Stimulated activated CD8-positive, alpha-beta memory T cell treated with anti-CD3 and anti-CD28 coated beads, Interleukin-12 subunit alpha, Interleukin-12 subunit beta, amount 100 ng/mL, for 24 hours (primary cell): Measurements from ENCODE around the gene HK2.

ENCODE experiments used
- DNase-seq: peaks from one replicate; pipeline ENCODE4 v3.0.0-alpha.2; 2020; ENCODE audit errors: extremely low read depth

Gene HK2

DNA sequence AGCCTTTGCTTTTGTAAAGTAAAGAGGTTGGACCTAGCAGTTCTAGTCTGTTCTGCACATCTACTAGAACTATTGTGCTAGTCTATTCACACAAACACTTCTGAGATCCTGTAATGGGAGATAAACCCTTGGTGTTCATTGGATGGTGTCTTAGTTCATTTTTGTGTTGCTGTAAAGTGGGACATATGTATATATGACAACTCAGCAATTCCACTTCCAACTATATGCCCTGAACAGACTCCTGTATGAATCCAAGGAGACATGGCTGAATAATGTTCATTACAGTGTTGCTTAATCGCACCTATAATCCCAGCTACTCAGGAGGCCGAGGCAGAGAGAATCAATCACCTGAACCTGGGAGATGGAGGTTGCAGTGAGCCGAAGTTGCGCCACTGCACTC is 23.3 kb downstream of the HK2 start:
- no peak for DNase-seq

DNA sequence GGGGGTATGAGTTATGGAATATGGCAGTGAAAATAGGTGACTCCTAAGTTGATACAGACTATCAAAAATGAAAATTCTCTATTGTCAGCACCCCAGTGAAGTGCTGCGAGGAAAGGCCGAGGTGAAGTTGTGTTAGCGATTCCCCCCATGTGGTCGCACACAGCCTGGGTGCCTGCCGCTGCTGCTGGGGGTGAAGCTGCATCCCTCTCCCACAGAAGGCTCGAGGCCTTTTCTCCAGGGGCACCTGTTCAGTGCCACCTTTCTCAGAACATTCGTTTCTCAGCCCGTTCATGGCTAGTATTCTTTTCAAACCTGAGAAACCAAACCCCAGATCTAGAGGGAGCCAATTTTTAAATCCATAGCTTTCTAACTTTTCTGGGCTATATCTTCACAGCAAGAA is 23.8 kb downstream of the HK2 start:
- DNase-seq, result no peak

DNA sequence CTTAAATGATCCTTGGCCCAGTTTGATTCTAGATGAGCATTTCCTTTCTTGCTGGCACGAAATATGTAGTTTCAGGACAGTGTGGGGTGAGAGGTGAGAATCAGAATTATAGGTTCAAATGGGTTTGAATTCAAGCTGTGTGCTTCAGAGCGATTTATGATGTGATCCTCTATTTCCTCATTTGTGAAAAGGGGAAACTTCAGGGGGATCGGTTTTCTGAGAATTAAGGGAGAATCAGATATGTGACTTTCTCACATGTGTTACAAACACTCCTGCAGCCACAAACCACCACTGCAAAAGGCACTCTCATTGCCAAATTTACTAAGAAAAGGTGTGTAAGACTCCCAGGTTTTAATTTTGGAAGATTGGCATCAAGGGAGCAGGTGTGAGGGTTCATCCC is 24.4 kb downstream of the HK2 start:
- DNase-seq, result no peak

DNA sequence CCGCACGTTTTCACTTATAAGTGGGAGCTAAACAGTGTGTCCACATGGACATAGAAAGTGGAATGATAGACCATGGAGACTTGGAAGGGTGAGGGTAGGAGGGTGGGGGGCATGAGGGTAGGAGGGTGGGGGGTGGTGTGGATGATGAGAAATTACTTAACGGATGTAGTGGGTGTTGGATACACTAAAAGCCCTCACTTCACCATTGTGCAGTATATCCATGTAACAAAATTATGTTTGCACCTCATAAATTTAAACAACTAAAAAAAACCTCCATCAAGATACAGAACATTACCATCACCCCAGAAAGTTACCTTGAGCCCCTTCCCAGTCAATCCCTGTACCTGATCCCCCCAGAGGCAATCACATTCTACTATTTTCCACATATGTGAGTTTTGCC is 26.2 kb downstream of the HK2 start:
- no peak for DNase-seq

DNA sequence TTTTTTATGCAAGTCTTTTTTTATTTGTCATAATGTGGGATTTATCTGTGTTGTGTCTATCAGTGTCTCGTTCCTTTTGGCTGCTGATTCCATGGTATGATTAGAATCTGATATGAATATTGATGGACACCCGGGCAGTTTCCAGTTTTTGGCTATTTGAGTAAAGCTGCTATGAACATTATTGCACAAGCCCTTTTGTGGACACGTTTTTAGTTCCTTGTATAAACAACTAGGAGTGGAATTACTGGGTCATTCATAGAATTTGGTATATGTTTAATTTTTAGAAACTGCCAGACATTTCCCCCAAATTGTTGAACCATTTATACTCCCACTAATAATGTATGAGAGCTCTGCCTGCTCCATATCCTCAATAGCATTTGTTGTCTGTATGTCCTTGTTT is 26.6 kb downstream of the HK2 start:
- no peak for DNase-seq

DNA sequence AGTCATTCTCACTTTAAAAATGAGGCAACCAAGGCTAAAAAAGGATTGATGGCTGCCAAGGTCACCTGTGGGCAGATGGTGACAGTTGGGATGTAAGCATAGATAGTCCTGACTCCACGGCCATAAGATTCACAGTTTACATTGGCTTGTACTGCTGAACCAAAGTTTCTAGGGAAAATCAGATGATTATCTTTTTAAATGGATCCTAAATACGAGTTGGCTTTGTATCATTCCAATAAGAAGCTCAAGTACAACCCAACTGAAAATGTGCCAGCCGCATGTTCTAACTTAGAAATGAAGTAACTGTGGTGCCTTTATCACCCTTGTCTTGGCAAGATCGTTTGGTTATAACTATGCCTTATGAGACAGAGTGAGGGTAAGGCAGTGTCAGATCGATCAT is 27.6 kb downstream of the HK2 start:
- DNase-seq, result no peak

DNA sequence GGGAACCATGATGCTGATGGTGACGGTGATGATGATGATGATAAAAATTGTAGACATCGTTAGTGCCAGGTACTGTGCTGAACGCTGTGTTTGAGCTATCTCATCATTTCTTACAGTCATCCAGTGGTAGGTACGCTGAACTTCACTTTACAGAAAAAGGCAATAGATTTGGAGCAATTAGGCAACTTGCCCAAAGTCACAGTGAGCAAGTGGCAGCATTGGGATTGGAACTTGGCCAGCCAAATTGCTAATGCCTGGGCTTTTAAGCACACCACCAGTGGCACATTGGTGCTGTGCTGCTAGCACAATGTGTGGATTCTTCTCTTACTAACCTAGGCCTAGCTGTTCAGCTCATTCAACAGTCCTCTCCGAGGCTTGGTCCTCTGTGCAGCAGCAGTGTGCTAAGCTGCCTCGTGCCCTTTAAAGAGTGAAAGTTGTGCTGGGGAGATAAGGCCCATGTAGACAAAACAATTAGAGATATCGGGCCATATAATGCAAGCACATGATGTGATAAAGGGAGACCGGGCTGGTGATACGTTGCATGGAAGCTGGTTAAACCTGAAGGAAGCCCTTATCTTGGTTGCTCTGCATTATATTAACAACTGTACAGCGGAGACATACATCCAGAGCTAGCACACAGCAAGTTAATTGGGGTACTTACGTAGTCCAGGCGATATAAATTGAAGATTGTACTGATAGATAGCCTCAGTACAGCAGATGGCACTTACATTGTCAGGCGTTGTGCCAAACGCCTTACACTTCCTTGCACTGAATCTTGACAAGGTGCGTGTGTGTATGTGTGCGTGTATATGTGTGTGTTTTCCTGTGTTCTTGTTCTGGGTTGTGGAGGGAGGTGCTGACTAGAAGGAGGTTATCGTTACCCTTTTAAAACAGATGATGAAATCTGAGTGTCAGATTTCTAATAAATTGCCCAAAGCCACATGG is 28.4 kb downstream of the HK2 start:
- no peak for DNase-seq

DNA sequence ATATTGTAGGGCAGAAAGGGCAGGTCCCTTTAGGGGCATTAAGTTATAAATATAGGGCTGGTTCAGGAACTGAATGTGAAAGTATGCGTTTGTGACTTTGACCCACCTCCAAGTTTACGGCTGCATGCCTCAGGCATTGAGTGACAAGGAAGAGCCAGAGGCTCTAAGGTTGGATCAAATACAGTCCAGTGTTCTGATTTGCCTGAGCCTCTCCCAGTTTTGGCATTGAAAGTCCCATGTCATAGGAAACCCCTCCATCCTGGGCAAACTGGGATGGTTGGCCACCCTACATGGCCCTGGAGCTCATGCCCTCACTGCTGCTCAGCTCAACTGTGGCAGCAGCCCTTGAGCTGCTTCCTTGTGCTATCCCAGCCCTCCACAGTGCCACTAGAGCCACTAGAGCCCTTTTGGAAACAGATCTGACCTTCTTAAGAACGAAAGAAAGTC is 29.9 kb downstream of the HK2 start:
- no peak for DNase-seq

DNA sequence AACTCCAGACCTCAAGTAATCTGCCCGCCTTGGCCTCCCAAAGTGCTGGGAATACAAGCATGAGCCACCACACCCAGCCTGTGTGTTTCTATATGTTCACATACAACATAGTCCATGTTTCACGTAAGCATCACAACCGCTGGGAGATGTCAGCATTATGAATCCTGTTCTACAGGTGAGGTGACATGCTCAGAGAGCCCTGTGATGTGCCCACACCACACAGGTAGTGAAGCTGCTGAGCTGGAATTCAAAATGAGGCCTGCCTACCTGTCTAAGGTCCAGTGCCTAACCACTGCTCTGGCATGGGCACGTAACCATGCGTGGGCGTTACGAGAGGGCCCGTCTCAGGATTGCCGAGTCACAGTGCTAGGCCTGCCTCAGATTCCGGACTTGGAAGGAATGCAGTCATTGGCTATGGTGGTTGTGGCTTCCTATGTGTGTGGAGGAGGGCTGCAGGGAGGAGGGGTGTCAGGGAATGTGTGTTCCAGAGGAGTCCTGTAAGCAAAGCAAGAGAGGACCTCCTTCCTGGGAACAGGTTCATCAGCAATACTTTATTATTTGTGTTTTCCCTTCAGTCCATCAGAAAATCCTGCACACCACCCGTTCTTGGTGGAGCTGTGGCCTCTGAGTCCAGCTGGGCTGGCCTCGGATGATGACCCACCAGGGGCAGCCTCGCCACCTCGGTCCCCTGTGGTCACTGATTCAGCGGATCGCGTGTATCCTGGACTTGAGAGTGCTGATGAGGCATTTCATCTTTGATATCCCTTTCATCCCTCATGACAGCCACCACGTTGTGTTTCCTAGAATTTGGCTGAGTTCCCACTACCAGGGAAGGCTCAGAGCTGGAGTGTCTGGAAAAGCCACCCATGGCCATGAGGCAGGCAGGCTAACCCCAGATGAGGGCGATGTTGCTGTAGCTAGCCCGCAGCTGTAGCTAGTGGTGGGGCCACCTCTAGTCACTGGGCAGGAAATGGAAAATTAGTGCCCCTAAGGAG is 31.1 kb downstream of the HK2 start:
- no peak for DNase-seq

DNA sequence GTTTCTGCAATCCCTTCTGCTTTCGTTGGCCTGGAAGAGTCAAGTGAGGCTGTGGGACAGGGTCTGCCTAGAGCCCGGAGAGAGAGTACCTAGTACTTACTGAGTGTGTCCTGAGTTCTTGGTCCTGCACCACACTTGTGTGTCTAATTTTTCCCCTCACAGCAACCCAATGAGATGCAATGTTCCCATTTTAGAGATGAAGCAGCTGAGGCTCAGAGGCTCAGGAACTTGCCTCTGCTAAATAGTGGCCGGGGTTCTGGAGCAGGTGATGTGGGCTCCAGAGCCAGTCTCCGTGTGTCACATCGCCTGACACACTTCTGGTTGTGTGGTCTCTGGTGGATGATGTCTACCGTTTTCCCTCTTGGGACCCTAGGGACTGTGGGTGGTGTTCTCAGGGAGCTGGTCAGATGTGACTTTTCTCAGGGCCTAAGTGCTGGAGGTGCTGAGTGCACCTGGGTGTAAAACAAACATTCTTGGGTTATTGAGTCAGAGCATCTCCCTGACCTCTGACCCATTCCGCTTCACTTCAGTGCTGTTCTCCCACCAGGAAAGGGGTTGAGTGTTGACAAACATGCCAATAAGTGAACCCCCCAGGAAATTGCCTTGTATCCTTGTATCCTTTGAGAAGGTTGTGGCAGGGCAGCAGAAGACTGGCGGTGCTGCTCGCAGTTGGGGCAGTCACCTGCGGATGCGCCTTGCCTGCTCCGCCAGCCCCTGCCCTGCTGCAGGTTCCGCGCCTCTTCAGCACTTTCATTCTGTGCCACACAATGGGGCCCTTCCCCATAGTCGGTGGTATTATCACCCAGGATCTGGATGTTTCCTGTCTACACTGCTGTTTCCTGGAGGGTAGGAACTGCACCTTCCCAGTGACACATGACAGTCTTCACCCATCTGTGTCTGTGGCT is 32.1 kb downstream of the HK2 start:
- no peak for DNase-seq

DNA sequence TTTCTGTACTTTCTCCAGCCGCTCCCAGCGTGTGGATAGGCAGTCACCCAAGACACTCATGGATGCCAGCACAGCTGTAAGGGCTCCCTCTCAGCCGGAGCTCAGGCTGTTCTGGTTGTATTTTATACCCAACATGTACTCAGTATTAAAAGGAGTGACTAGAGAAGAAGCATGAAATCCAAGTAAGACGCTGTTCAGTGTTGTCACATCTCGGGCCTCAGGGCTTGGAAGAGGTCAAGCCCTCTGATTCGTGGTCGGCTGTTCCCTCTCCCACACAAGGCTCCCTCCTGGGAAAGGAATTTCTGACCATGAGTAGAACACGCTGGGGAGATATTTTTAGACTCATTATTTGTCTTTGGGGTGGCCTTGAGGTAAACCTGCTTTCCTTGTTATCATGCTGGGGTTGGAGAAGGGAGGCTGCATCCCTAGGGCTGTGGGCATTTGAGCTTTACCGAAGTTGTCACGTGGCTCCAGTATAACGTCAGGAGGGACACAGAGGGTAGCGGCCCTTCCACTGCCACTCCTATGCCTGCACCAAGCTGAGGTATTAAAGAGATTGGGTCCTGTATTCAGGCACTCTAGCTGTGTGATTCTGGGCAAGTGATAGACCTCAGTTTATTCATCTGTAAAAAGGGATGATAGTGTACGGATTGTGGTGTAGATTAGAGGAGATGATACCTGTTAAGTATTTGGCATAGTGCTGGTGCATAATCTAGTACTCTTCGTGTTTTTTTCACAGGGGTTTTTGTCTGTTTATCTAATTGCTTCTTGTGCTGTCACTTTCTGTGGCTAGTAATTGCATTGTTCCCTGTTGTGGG is 34.1 kb downstream of the HK2 start:
- DNase-seq, result no peak

DNA sequence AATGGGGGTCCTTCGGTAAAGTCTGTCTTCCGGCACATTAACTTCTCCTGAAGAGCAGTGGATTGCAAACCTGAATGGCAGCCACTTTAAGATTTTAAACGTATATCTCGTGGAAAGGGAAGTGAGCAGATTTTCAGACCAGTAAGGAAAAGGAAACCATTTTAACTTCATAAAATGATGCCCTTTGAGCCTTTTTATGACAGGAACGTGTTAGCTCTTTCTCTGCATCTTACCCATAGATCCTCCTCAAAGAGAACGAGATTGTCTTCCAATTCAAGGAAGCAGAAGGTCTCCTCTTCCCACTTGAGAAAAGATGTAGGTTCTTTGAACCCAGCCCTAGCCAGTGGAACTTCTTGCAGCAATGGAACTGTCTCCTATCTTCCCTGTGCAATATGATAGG is 35.6 kb downstream of the HK2 start:
- DNase-seq, result no peak

DNA sequence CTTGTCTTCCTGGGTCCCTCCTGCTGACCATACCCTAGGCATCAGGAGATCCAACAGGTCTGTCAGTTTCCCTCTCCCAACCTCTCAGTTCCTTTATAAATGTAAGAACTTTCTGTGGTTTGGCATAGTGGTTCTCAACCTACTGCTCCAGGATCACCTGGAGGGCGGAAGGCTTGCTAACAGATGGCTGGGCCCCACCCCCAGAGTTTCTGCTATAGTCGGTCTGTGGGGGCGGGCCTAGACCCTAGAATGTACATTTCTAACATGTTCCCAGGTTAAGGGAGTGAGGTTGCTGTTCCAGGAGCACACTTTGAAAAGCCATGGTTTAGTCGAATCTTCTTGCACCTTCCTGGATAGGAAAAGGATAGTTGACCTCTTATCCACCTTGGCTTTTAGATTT is 37.0 kb downstream of the HK2 start:
- DNase-seq, result no peak

DNA sequence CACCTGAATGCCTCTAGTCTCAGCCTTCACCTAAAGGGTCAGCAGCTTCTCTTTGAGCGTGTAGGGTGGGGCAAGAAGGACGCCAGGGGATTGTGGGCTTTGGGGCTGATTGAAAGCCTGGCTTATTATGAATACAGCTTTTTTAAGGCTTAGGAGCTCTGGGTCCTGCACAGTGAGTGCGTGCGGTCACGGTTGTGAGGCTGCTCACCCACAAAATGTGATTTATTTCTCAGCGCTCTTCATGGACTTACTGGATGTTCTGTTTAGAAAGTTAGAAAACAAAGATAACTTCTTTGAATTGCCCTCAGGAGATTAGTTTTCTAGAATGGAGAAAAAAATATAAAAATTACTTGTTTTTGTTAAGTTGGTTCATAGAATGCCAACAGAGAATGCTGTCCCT is 37.5 kb downstream of the HK2 start:
- no peak for DNase-seq

DNA sequence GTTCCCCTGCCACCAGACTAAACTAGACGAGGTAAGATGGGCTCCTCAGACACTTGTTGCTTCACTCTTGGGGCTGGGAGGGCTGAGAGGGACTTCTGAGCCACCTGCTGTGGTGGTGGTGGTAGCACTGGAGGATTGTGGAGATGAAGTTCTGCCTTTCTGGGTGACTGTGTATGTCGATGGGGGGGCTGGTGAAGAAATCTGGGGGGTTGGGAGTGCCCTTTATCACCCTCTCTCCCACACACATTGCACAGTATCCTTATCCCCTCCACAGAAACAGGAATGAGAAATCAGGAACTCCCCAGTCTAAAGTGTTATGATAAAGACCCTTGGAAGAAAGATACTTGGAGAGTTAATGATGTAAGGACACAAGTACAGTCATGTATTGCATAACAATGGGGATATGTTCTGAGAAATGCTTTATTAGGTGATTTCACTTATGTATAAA is 38.5 kb downstream of the HK2 start:
- no peak for DNase-seq

DNA sequence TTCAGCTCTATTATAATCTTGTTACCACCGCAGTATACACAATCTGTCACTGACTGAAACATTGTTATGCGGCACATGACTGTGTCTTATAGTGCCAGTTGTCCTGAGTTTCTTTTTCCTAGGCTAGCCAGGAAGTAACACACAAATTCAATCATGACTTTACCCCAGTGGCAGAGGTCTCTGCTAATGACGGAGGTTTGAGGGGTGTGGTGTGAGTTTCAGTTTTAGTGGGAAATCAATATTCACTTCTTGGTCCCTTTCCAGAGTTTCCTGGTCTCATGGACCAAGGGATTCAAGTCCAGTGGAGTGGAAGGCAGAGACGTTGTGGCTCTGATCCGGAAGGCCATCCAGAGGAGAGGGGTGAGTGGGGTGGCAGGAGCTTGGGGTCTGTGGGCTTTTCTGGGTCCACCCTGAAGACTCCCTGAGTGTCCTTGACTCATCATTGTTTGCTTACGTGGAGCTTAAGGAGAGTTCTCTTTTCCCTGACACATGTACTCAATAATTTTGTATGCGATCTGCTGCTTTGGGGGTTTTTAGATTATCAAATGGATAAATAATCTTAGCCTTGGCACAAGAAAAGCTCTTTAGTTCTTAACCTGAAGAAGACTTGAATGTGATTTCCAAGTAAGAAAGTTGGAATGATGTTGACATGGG is 39.2 kb downstream of the HK2 start:
- DNase-seq, result no peak

DNA sequence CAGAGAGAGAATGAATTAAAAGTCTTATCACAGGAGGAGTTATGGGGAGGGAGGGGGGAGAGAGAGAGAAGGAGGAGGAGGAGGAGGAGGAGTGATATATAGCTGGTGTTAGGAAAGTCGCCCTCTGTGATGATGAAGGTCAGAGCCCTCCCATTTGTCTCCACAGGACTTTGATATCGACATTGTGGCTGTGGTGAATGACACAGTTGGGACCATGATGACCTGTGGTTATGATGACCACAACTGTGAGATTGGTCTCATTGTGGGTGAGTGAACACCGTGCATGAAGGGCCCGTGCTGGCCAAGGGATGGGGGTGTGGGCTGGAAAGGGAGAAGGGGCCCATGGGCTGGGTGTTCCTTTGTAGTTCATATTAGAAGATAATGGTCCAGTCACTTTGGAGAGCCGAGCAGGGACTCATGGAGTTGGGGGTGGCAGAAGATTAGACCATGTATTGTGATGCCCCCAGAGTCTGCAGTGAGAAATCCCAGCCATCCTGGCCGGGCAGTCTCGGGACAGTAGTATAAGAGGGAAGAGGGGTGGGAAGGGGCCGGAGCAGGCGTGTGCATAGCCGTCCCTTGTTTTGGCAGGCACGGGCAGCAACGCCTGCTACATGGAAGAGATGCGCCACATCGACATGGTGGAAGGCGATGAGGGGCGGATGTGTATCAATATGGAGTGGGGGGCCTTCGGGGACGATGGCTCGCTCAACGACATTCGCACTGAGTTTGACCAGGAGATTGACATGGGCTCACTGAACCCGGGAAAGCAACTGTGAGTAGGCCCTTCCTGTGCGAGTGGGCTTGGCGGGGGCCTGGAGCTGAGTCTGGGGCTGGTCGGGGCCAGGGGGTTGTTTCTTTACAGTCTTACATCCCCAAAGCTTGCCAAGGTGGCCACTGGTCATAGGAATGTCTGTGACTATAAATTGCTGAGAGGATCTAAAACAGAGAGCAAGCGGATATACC is 40.0 kb downstream of the HK2 start:
- DNase-seq, result no peak

DNA sequence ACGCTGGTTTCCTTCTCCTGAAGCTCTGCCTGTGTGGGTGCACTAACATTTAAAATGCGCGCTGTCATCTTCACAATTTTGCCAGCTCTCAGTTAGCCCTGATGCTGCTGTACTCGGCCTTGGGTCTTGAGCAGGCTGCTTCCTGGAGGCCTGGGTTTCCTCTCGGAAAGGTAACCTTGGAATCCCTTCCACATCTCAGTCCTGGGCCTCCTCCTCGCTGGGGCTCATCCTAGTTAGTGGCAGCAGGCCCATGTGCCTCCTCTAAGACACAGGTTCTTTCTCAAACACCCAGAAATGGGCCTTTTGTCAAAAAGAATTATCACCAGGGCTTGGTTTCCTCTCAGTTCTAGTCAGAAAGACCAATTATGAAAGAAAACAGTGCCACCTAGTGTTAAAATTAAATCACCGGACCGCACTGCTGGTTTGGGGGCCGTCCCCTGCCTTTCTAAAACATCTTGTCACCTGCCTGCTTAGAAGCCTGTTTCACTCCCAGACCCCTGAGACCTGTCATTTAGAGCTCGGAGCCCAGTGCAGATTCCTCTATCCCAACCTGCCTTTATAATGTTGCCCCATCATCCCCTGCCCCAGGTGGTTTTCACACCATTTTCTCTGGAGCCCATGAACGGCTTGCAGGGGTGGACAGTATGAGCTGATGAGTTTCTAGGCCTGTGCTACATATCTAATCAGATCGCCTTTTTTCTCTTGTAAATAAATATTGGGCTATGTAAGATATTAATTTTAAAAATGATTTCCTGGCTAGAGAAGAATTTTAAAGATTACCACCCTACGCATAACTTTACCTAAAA is 42.4 kb downstream of the HK2 start:
- DNase-seq, result no peak
